ENCODE results near the gene MELTF.

MELTF gene

DNA sequence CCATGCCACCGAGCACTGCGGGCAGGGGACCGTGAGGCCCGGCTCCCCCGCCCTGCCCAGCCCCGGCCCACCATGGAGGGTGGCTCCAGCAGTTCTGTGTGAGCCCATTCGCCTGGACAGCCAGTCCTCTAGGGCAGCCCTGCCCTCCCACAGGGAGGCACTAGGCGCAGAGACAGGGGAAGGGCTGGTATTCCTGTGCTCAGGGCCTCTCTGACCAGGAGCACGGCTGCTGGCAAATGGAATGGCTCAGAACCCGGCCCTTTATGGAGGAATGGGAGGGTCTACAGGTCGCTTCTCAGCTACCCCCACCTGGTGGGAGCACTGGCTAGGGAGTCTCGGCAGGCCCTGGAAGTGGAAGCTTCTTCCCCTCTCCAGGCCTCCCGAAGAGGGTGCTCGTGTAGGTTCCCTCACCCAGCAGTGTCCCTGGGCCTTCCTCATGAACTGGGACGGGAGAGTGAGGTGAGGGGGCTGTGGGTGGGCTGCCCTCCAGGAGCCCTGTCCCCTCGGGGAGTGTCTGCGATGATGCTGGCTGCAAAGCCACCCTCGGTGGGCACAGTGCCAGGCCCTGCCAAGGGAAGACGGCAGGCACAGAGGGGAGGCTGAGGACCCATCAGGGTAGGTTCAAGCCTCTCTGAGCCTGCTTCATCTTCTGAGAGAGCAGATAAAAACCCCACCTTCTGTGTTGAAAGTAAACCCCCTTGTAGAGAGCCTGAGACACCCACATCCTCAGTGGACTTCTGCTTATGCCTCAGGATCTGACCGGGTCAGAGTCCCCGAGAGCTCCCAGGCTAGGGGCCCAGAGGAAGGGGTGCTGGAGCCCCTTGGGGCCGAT, 1.5 kb downstream of the MELTF start:
- no peak for DNase-seq
- in situ Hi-C loops (cut with MboI; ENCODE audit: low pct_unique_long_range_greater_than_20kb, low sequenced_read_pairs), result no loop called here

DNA sequence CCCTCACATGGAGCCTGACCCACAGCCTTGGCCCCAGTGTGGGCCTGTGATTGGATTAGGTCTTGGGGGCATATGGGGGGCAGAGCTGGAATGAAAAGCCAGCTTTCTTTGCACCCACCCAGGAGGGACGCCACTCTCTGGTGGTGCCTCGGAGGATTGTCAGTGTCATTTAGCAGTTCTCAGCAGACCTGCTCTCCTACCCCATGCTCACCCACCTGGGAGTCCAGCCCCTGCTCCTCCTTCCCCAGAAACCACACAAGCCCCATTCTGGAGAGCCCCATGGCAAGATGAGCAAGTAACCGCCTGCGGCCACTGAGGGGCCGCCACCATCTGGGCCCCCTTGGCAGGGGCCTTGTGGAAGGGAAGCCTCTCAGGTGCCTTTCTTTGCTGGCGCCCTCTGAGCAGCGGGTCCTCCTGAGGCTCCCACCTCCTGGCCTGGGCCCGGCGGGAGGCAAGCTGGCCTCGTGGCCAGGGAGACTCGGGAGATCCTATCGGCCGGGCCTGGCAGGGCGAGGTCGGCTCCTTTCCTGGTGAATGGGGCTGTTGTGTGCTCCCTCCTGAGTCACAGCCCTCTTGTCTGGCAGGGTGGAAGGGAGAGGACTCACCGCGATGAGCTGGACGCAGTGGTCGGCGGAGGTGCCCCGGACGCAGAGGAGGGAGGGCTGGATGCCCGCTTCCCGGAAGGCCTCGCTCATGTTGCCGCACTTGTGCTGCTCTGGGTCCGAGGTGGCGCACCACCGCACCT, 2.3 kb downstream of the MELTF start:
- DNase-seq, result no peak
- in situ Hi-C loops (cut with MboI; ENCODE audit: low pct_unique_long_range_greater_than_20kb, low sequenced_read_pairs), result no loop called here

DNA sequence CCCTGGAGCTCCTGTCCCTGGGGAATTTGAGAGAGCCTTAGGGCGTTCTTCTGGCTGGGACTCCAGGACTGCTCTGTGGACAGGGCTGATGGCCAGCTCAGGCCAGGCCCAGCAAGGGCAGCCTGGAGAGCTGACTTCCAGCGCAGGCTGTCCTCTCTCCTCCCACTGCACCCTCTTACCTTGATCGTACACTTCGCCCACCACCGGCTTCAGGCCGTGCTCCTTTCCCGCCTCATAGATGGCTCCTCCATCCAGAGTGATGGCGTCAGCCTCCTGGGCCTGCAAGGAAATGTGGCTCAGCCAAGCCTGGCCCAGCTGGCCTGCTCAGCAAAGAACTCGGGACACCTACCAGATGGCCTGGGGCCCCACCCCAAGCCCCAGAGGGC, 3.1 kb downstream of the MELTF start:
- no peak for DNase-seq
- in situ Hi-C loops (cut with MboI; ENCODE audit: low pct_unique_long_range_greater_than_20kb, low sequenced_read_pairs), result no loop called here

DNA sequence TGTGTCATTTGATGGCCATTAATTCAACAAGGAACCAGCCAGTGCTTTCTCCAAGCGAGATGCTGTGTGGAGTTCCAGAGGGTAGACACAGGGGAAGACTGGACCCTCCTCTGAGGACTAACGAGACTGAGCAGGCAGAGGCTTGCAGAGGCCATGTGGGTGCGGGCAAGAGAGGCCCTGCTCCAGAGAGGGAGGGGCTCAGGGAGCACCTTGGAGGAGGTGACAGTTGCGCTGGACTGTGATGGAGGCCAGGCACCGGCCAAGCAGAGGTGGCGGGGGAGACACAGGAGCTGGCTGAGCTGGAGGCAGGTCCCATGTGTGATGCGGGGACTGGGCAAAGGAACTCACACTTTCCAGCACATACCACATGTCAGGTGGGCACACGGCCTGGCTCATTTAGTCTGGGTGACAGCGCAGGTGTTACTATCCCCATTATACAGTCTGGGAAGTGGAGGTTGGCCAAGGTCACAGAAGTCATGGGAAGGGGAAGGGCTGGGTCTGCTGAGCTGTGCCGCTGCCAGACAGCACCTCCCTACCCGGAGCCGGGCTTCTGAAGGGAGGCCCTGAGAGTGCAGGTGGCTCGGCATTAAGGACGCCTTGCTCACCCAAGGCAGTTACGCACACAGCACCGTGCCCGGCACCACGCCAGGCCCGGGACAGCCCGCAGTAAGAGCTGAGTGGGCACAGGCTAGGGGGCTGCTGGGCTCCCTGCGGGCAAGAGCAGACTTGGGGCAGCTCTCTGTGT, 3.7 kb downstream of the MELTF start:
- in situ Hi-C loops (cut with MboI; ENCODE audit: low pct_unique_long_range_greater_than_20kb, low sequenced_read_pairs), result no loop called here
- no peak for DNase-seq

DNA sequence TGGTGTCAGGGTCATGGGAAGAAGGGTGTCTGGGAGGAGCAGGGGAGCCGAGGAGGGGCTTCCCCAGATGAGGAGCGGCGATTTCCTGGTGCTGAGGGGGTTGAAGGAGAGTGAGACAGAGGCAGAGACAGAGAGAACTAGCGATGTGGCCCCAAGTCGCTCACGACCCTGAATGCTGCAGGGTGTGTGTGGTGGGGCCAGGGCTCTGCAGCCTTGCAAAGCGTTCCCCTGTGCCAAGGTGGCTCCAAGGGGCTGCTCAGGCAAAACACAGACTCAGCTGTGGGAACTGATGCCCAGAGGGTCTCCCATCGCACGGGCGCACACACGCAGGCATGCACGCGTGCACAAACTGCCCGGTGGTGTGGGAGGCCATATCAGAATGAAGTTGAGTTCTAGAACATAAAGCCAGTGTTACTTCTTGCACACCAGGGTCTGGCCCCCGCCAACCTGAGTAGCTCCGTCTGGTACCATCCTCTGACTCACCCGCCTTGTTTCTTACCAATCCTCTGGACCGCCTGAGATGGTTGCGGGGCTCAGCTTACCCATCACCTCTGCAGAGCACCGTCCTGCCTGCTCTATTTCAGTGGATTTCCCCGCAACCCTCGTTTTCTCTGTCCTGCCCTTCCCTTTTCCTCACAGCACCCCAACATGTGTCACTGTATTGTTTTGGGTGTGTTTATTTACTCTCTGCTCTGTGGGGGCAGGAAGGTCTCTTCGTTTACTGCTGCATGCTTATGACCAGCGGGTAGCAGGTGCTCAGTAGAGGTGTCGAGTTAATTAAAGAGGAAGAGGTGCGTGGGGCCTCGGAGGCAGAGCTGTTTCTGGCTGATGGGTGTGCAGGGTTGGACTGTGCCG, 4.5 kb downstream of the MELTF start:
- no peak for DNase-seq

DNA sequence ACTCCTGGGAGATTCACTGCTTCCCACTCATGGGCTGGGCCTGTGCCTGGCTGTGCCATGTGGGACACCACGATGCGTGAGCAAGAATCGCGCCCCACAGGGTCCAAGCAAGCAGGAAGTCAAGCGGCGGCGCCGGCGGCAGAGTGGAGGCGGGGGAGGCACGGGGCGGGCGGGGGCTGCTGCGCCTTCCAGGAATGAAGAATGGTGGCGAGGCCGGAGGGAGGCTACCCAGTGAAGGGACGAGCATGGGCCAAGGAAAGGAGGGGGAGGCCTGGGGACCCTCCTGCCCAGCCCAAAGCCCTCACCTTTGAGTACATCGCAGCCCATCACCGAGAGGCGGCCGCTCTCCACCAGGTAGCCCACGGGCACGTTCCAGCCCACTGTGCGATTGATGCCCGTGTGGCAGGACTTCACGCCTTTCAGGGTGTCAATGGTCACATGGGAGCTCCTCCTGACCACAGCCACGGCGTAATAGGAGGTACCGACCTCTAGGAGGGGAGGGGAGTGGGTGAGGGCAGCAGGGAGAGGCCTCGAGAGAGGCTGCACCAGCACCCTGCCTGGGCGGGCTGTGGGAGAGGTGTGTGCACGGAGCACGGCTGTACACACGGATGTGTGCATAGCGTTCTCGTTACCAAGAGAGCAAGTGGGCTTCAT, 5.5 kb downstream of the MELTF start:
- DNase-seq, result no peak
- in situ Hi-C loops (cut with MboI; ENCODE audit: low pct_unique_long_range_greater_than_20kb, low sequenced_read_pairs), result no loop called here

More for the DNA sequence above, 4.5 kb downstream of the MELTF start:
- in situ Hi-C loops (cut with MboI; ENCODE audit: low pct_unique_long_range_greater_than_20kb, low sequenced_read_pairs), result no loop called here

DNA sequence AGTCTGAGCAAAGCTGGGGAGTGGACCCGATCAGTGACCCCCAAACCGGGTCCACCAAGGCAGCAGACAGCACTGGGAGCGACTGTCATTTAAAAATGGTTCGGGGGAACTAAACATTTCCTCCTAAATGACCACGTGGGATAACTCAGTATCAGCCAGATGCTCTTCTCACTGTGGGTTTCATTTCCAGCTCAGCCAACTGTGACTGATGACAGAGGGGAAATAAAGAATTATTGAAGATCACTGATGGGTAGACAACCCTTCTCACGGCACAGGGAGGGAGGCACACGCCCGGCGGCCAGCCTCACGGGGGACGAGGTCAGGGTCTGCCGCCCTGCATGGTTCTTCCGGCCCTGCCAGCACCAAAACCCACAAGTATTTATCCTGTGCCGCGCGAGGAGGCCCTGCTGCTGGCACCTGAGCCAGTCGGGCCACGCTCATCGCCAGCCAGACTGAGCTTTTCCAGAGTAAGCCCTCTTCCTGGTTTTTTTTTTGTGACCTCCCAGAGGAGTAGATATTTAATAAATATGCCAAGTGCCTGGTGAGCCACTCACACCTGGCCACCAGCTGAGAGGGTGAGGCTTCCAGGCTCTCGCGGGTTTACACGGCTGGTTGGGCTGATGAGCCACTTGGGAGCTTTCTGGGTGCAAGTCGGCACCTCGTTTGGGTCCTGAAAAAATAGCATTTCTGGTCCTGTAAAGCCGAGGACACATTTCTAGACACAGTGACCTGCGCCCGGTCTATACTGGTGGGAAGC, 6.2 kb downstream of the MELTF start:
- in situ Hi-C loops (cut with MboI; ENCODE audit: low pct_unique_long_range_greater_than_20kb, low sequenced_read_pairs), result no loop called here
- peak; percentile 88 for DNase-seq

DNA sequence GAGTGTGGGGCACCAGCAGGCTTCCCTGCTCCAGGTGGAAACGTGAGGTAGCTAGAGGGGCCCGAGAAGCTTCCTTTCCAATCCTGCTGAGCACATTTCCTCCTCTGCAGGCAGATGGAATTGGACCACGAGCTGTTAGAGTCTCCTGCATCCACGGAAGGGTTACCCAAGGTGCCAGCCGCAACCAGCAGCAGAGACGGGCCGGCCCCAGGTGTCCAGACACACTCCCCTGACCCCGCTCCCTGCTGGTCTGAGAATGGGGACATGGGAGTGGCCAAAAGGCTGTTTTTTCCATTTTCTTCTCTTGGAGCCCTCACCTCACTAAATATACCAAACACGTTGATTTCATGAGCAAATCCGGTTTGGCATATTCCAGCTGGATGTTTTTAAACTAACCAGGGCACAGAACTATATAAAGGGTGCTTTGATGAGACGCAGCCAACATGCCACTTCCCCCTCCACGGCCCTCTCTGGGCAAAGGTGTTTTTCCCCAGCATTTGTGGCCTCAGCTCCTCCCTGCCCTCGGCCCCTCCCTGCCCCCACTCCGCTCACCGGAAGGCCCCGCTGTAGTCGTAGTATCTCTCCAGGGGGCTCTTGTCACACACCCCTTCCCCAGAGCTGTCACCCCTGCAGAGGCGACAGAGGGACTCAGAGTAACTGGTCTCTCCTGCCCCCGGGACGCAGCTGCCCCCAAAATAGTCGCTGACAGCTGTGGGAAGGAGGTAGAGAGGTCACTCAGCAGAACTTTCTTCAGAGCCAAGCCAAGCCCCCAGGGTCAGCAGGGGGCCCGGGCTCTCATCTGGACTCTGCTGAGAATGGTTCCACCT, 7.0 kb downstream of the MELTF start:
- peak; percentile 28 for DNase-seq

DNA sequence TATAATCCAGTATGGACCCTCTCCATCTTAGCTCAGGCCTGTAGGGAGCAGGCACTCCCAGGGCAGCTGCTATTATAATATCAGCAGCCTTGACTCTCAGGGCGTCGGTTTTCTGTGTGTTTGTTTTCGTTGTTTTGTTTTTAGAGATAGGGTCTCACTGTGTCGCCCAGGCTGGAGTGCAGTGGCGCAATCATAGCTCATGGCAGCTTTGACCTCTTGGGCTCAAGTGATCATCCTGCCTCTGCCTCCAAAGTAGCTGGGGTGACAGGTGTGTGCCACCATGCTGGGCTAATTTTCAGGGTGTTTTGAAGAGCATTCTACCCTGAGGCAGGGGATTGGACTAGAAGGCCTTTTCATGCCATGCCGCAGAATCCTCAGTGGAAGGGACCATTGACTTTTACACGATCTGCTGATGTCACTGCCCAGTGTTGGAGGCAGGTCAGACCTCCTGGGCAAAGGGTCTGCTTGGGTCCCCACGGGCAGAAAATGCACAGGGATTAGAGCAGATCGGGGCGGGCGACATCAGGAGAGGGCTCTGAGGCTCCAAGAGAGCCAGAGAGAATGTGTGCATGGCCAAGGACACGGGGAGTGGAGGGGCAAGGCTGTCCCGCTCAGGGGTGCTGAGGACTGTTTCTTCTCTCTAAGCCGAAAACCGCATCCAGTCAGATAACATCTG, 7.8 kb downstream of the MELTF start:
- in situ Hi-C loops (cut with MboI; ENCODE audit: low pct_unique_long_range_greater_than_20kb, low sequenced_read_pairs), result no loop called here
- no peak for DNase-seq

More for the DNA sequence above, 7.0 kb downstream of the MELTF start:
- in situ Hi-C loops (cut with MboI; ENCODE audit: low pct_unique_long_range_greater_than_20kb, low sequenced_read_pairs), result no loop called here

DNA sequence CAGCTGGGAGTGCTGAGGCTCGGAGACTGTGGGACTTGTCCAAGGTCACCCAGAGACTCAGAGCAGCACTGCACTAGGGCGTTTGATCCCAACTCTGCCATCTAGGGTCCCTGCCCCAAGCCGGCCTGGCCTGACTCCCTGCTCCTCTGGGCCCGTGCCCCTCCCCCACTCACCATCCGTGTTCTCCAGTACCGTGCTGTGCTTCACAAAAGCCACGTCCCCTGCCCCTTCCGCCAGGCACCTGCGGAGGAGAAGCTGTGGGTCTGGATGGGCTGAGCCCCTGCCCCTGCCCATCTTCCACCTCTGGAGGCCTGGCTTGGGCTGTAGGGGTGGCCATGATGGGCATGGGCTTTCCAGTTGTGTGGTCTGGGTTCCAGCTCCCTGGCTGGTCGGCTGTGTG, 8.4 kb downstream of the MELTF start:
- in situ Hi-C loops (cut with MboI; ENCODE audit: low pct_unique_long_range_greater_than_20kb, low sequenced_read_pairs), result no loop called here
- no peak for DNase-seq

DNA sequence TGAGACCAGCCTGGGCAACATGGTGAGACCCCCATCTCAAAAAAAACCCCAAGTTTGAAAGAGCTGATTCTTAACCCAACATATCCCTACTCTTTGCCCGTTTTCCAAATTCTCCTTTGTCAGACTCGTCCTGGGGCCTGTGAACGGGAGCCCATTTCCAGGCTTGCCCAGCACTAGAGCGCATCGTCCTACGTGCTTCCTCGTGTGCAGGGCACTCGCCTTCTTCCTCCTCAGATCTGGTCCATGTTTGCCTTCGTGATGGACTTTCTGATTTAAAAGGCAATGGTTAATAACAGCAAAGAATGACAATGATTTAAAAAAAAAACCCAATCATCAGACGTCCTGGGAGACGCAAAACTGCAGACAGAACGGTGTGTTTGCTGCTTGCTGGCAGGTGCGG, 10.1 kb downstream of the MELTF start:
- in situ Hi-C loops (cut with MboI; ENCODE audit: low pct_unique_long_range_greater_than_20kb, low sequenced_read_pairs), result no loop called here
- DNase-seq, result no peak

DNA sequence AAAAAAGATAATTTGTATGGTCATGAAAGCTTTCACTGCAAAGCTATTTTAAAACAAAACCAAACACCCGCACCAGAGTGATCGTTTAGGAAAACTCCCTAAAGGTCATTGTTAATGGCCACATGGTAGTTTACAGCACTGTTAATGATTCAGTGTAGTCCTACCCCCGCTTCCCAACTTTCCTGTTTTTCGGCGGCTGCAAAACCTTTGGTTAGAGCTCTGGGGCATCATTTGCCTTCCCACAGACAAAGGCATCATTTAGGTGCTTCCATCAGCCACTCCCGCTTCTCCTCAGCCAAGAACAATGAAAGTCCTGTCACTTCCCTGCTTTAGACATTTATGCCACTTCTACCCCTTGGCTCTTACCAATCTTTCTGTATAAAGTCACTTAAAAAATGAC, 10.6 kb downstream of the MELTF start:
- in situ Hi-C loops (cut with MboI; ENCODE audit: low pct_unique_long_range_greater_than_20kb, low sequenced_read_pairs), result no loop called here
- no peak for DNase-seq

DNA sequence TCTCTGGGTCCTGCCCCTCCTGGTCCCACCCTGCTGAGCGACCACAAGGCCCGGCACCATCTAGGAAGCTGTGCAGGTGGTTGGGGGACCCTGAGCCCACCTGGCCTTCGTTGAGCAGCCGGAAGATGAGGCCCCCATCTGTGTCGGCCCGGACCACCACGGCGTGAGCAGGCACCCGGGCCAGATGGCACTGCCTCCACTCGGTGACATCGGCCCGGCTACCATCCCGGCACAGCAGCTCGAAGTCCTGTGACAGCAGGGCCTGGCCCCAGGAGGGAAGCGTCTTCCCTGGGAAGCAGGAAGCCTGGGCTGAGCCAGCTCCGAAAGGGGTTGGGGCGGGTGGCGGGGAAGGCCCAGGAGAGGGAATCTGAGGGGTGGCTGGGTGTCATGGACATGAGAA, 12.6 kb downstream of the MELTF start:
- no peak for DNase-seq
- in situ Hi-C loops (cut with MboI; ENCODE audit: low pct_unique_long_range_greater_than_20kb, low sequenced_read_pairs), result no loop called here

DNA sequence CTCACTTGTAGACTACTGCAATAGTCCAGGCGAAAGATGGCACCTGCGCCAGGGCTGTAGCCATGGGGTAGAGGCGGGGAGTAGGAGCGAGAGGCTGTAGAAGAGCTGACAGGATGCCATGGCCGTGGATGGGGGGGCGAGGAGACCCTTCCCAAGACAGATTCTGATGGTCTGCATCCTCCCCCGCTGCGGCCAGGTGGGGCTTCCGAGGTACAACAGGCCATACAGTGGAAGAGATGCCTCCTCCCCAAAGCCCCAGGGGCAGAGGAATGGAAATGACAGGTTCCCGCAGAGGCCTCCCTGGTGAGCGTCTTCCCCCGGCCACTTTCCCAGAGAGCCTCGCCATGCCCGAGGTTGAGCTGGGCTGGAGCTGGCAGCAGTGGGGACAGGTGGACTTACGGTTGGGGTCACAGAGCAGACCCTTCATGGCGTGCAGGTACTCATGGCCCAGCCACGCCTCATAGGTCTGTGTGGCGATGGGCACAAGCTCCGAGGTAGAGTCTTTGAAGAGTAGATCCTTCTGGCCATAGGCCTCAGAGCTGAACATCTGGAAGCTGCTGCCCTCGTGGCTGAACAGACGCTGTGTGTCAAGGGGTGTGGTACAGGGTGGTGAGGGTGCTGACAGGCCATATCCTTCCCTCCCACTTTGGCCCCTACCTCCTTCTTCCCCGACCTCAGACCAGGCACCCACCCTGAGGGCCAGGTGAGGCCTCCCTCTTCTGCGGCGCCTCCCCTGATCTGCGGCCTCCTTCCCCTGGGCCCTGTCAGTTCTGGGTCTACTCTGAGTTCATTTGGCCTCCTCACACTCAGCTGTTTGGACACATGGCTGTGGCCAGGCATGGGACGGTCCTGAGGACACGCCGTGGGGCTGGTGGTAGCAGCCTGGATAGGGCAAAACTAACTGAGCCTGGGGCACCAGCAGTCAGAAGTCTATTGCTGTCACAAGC, 13.6 kb downstream of the MELTF start:
- DNase-seq, result no peak
- in situ Hi-C loops (cut with MboI; ENCODE audit: low pct_unique_long_range_greater_than_20kb, low sequenced_read_pairs), result no loop called here

DNA sequence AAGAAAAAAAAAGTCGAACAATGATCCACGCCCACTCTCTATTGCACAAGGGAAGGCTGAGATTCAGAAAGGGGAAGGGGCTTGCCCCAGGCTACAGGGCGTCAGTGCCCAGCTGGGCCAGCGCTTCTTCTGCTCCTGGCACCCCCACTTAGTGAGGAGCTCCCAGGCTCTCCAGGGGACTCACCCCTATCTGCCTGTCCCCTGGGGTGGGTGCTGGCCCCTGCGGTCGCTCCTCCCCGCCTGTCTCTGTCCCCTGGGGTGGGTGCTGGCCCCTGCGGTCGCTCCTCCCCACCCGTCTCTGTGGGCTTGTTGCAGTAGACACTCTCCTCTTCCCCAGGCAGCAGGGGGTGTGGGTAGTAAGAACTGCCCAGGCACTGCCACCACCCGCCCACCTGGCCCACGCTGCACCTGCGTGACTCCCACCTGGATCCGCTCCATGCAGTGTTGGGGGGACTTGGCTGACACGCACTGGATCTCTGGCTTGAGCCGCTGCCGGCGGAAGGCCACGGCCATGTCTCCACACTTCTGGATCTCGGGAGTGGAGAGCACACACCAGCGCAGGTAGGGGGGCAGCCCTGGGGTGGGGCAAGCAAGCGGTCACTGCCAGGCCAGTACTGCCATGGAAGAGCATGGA, 14.6 kb downstream of the MELTF start:
- in situ Hi-C loops (cut with MboI; ENCODE audit: low pct_unique_long_range_greater_than_20kb, low sequenced_read_pairs), result no loop called here
- DNase-seq, result no peak

Measured in KBM-7 (cell line).